Common myeloid progenitor, CD34-positive (primary cell): Measurements from ENCODE around the gene PFKFB2.

Experiments
- CTCF ChIA-PET: fragments of 350-600 bp; sonication (Branson Sonifier 250); formaldehyde crosslinking; loops from one replicate; lab custom pipeline; 2021; ENCODE audit warnings: antibody characterized with exemption; lab: Charles Lee
- POLR2A ChIA-PET: fragments of 350-600 bp; sonication (Branson Sonifier 250); formaldehyde crosslinking; loops from one replicate; lab custom pipeline; 2021; ENCODE audit warnings: antibody characterized with exemption; lab: Charles Lee
- DNase-seq, 3 donors: peaks; one replicate each; pipeline versions ENCODE4 v3.0.0 to v3.0.0-alpha.2; 2013
- H3K27ac ChIP-seq, 2 experiments: 1 replicate in 1 of 2; 2 replicates in 1 of 2; pipeline ENCODE4 v1.7.0; 2013; ENCODE audit warnings: inconsistent platforms in 2 of 2, low read length in 2 of 2, mild to moderate bottlenecking in 2 of 2, low read depth in 1 of 2, moderate library complexity in 1 of 2; ENCODE audit not compliant: severe bottlenecking in 2 of 2, insufficient read depth in 1 of 2, poor library complexity in 1 of 2
- H3K27me3 ChIP-seq, 5 experiments: replicated peaks in 2 of 5; 1 replicate in 3 of 5; 2 replicates in 2 of 5; pipeline versions ENCODE4 v1.6.1 to v1.7.0; 2013; ENCODE audit warnings: low read length in 4 of 5, mild to moderate bottlenecking in 2 of 5, moderate library complexity in 2 of 5, inconsistent platforms in 1 of 5; ENCODE audit not compliant: insufficient read depth in 5 of 5, control insufficient read depth in 4 of 5
- H3K36me3 ChIP-seq, 4 experiments: 1 replicate in 2 of 4; 2 replicates in 2 of 4; pipeline versions ENCODE4 v1.6.1 to v1.7.0; 2013; ENCODE audit warnings: low read length in 3 of 4, control low read depth in 1 of 4, mild to moderate bottlenecking in 1 of 4; ENCODE audit not compliant: control insufficient read depth in 4 of 4, insufficient read depth in 4 of 4
- H3K4me1 ChIP-seq, 4 experiments: 1 replicate in 3 of 4; 2 replicates in 1 of 4; pipeline versions ENCODE4 v1.6.1 to v1.7.1; 2013; ENCODE audit warnings: low read length in 3 of 4, mild to moderate bottlenecking in 3 of 4, control low read depth in 1 of 4, inconsistent platforms in 1 of 4, moderate library complexity in 1 of 4; ENCODE audit not compliant: control insufficient read depth in 4 of 4, insufficient read depth in 4 of 4; ENCODE audit errors: control extremely low read depth in 1 of 4
- H3K4me3 ChIP-seq, 7 experiments: 1 replicate in 4 of 7; 2 replicates in 3 of 7; pipeline versions ENCODE4 v1.5.1 to v1.7.0; 2013; ENCODE audit warnings: mild to moderate bottlenecking in 7 of 7, low read length in 6 of 7, moderate library complexity in 6 of 7, inconsistent platforms in 2 of 7, low read depth in 2 of 7, control low read depth in 1 of 7; ENCODE audit not compliant: insufficient read depth in 4 of 7, control insufficient read depth in 1 of 7; ENCODE audit errors: extremely low read depth in 1 of 7
- H3K9me3 ChIP-seq, 5 experiments: 1 replicate in 4 of 5; 2 replicates in 1 of 5; pipeline versions ENCODE4 v1.6.1 to v1.7.1; 2013; ENCODE audit warnings: low read length in 4 of 5, mild to moderate bottlenecking in 2 of 5, inconsistent platforms in 1 of 5, low read depth in 1 of 5, moderate library complexity in 1 of 5; ENCODE audit not compliant: control insufficient read depth in 4 of 5, insufficient read depth in 2 of 5; ENCODE audit errors: control extremely low read depth in 1 of 5
- WGBS: methylation state at CpG from one replicate; pipeline ENCODE4 v1.1.5; 2013; ENCODE audit not compliant: insufficient coverage; 5-methylcytosine and 5-hydroxymethylcytosine counted together

Gene PFKFB2

DNA sequence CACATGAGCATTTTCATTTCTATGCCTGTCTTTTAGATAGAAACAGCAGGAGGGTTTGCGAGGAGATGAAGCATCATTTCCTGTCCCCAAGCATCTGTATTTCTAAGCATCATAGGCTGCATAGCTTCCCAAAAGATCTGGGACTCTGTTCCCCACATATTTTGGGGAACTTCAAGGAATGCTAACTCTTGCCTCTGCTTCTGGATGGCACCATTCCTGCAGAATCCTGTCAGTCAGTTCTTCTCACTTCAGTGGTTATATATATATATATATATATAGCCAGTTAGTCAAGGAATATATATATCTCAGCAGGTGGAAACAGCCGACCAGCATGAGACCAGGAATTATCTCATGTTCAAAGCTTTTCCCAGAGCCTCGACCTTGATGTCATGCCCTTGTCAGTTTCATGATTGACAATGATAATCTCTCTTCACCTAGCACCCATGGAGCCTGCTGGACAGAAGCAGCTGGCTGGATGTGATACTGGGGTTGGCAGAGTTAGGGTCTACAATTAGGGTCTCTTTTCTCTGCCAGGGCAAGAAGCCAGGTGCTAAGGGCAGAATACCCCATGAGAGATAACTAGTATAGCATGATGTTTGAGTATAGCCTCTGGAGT, 2.4 kb downstream of the PFKFB2 start:
- H3K4me1 ChIP-seq: peaks cover 37 to 66% (median 49%) of the 10 kb centered on the region in 4 experiments
- ChIA-PET CTCF (interaction anchor here (0.8 to 3.1 kb wide), 5 partner anchors 8 to 28 kb away, joined by 3 to 18 read pairs (median 4); no protein-coding TSS in a partner anchor), POLR2A (no interaction called here)
- H3K9me3 ChIP-seq: no peaks in the 10 kb centered on the region
- WGBS: 93% methylated on average over 2 of the region's 3 CpGs
- no peaks in the 10 kb centered on the region for H3K27me3 ChIP-seq
- H3K27ac ChIP-seq: no peak overlapping the region
- no peaks in the 10 kb centered on the region for H3K36me3 ChIP-seq
- no peak overlapping the region for H3K4me3 ChIP-seq
- no peak for DNase-seq

DNA sequence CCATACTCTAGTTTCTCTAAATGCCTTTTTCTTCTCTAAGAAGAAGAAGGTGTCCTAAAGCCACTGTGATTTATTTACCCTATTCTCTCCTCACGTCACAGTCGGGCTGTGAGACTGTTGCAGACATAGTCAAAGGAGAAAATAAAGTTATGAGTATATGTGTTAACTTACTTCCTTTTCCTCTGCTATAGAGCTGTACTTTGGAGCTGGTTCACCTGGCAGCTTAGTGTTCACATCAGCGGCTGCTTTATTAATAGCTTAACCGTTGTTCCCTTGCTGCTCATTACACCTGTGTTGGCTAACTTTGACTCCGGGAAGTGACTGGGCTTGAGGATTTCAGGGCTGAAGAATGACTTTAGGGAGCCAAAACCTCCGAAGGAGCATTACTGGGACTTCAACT, 3.6 kb downstream of the PFKFB2 start:
- Histone ChIP-seq H3K27me3 (no peaks in the 10 kb centered on the region), H3K36me3 (peaks cover 0 to under 1% (median 0%) of the 10 kb centered on the region in 4 experiments), H3K4me1 (peaks cover 34 to 59% (median 42%) of the 10 kb centered on the region in 4 experiments), H3K9me3 (no peaks in the 10 kb centered on the region), H3K27ac (no peak overlapping the region), H3K4me3 (no peak overlapping the region)
- POLR2A ChIA-PET: no interaction called here
- CTCF ChIA-PET: interaction anchor here (3.1 kb wide), 1 partner anchor 19 kb away, joined by 15 read pairs; no protein-coding TSS in a partner anchor
- DNase-seq: no peak
- WGBS: 82% methylated on average over 3 of the region's 6 CpGs

DNA sequence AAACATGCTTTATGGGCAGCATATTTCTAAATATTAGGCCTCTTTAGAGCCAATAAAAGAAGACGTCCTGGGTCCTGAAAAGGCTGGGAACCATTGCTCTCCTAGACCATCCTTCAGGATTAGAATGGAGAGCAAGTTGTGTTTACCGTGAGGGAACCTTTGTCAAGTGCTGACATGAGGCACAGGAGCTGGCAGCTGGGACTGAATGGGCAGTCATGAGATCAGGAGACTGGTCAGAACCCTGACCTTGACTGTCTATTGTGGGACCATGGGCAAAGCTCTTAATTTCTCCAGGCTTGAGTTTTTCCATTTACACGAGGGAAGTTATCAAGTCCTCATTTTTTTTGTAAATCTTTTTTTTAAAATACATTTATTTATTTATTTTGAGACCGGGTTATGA, 5.2 kb downstream of the PFKFB2 start:
- H3K4me3 ChIP-seq: no peak overlapping the region
- CTCF ChIA-PET: interaction anchor here (0.5 to 1.5 kb wide), 6 partner anchors 10 to 403 kb away, joined by 3 to 4 read pairs (median 3); no protein-coding TSS in a partner anchor
- H3K36me3 ChIP-seq: peaks cover 0 to 15% (median 4%) of the 10 kb centered on the region in 4 experiments
- H3K4me1 ChIP-seq: peaks cover 28 to 47% (median 31%) of the 10 kb centered on the region in 4 experiments
- no peak overlapping the region for H3K27ac ChIP-seq
- DNase-seq: no peak
- no peaks in the 10 kb centered on the region for H3K27me3 ChIP-seq
- 89% methylated on average over 2 of the region's 4 CpGs for WGBS
- POLR2A ChIA-PET: no interaction called here
- H3K9me3 ChIP-seq: no peaks in the 10 kb centered on the region

DNA sequence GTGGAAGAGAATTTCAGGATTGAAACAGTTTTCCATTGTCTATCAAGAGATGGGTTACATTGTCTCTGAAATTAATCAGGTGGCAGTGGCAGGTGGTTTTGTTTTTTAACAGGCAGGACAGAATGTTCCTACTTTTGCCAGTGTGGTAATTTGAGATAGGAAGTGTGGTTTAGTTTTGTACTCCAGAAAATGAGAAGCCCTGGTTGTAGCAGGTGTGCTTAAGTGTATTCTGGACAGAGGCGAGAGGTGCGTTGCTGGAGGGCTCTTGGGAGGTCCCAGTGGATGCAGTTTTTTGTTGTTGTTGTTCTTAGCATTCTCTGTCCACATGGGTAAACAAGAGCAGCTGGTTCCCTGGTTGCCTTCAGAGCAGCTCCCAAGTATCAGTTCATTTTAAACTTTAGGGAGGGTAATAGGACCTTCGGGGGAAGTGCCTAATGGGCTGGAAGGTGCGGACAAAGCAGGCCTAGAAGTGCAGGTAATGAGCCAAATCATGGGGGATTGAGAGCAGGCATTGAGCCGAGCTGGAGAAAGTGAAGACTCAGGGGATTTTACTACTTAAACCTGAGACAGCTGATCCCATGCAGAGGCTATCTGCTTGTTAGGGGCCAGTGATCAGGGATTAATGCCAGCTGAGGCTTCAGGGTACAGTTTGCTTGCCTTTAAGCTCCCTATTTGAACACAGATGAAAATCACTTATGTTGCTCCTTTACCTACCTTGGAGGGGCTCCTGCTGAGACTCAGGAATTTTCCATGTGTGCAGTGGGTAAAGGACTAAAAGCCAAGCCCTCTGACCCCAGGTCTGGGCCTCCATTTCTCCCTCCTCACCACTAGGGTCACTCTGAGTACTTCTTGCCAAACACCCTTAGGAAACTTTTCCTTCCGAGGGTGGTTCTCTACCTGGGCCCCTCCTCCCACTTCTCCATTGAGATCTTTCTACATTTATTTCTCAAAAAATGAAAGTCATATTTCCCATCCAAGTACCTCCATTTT, 6.1 kb downstream of the PFKFB2 start:
- ChIA-PET CTCF (interaction anchor here (0.5 to 3.1 kb wide), 8 partner anchors 9 to 404 kb away, joined by 3 to 20 read pairs (median 3); no protein-coding TSS in a partner anchor), POLR2A (interaction anchor here (0.6 kb wide), 1 partner anchor 41 kb away, joined by 5 read pairs; no protein-coding TSS in a partner anchor)
- Histone ChIP-seq H3K36me3 (peaks cover 2 to 23% (median 4%) of the 10 kb centered on the region in 4 experiments), H3K9me3 (no peaks in the 10 kb centered on the region), H3K27me3 (no peaks in the 10 kb centered on the region), H3K27ac (no peak overlapping the region), H3K4me3 (peak overlapping the region in 1 of 7 experiments; percentile 42), H3K4me1 (peaks cover 21 to 40% (median 27%) of the 10 kb centered on the region in 4 experiments)
- WGBS: 64% methylated on average over 5 of the region's 6 CpGs
- peak in 2 of 3 donors; percentile 40 to 65 for DNase-seq

DNA sequence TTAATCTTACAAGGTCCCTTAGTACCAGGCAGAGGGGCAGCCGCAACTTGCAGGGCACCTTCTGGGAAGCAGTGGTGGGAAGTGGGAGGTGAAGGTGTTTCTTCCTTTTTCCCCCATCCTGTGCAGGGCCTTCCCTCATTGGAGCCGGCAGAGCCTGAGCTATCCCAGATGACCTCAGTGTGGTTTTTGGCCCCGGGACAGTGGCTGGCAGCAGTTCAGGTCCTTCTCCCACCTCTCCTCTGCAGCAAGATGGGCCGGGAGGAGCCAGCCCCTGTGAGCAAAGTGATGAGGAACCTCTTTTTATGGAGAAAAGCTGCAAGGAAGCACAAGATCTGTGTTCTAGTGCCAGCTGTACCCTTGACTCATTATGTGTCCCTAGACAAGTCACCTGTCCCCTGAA, 6.8 kb downstream of the PFKFB2 start:
- Histone ChIP-seq H3K9me3 (no peaks in the 10 kb centered on the region), H3K4me1 (peaks cover 17 to 33% (median 22%) of the 10 kb centered on the region in 4 experiments), H3K4me3 (no peak overlapping the region), H3K27me3 (no peaks in the 10 kb centered on the region), H3K27ac (no peak overlapping the region), H3K36me3 (peaks cover 2 to 28% (median 4%) of the 10 kb centered on the region in 4 experiments)
- CTCF ChIA-PET: interaction anchor here (1.0 to 3.1 kb wide), 7 partner anchors 10 to 22 kb away, joined by 3 to 20 read pairs (median 3); no protein-coding TSS in a partner anchor
- WGBS: 65% methylated on average over 2 of the region's 4 CpGs
- POLR2A ChIA-PET: interaction anchor here (0.6 kb wide), 1 partner anchor 42 kb away, joined by 5 read pairs; no protein-coding TSS in a partner anchor
- DNase-seq: no peak

DNA sequence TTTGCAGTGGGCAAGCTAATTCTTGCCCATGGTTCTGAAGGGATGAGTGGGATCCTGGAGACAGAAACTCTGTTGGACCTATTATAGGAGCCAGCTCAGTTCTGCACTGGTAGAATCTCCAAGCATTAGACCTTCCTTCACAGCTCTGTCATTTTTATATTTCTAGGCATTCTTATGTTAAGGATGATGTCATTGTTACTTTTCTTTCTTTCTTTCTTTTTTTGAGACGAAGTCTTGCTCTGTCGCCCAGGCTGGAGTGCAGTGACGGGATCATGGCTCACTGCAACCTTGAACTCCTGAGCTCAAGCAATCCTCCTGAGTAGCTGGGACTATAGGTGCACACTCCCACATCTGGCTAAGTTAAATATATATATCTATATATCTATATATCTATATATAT, 7.5 kb downstream of the PFKFB2 start:
- H3K27ac ChIP-seq: no peak overlapping the region
- H3K4me1 ChIP-seq: peaks cover 15 to 31% (median 19%) of the 10 kb centered on the region in 4 experiments
- H3K36me3 ChIP-seq: peaks cover 3 to 34% (median 5%) of the 10 kb centered on the region in 4 experiments
- H3K4me3 ChIP-seq: no peak overlapping the region
- POLR2A ChIA-PET: no interaction called here
- no CpG with 5 or more reads among the region's 3 CpGs for WGBS
- no peaks in the 10 kb centered on the region for H3K9me3 ChIP-seq
- CTCF ChIA-PET: interaction anchor here (0.9 to 3.1 kb wide), 7 partner anchors 9 to 344 kb away, joined by 3 to 20 read pairs (median 3); no protein-coding TSS in a partner anchor
- no peaks in the 10 kb centered on the region for H3K27me3 ChIP-seq
- DNase-seq: no peak
